ENCODE measurements around the gene RAPGEF5.

Gene RAPGEF5

DNA sequence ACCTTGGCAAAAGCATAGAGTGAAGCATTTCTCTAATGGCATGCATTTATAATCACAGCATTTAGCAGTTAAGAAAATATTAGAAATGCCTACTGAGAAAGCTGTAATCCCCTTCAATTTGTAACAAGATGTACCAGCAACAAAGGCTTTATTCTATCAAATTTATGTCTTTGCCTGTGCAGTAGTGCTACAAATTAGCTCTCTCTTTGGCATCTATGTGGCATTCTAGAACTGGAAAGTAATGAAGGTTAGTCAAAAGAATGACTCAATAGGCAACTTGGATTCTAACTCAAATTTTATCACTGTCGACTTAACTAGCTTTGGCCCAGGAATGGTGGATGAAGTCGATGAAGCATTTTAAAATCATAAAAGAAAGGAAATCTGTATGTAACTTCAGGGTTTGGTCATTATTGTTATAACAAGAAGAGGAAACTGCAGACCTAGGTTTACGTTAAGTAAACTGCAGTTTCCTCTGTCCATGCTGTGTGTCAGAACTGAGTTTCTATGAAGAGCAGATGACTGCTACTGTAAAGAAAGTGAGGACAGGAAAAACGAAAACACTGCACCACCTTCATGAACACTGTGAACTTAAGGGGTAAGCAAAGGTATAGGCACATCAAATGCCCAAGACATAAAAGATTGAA lies 140.0 kb downstream of the RAPGEF5 start:
- no peak for DNase-seq (ENCODE audit: low spot score)

DNA sequence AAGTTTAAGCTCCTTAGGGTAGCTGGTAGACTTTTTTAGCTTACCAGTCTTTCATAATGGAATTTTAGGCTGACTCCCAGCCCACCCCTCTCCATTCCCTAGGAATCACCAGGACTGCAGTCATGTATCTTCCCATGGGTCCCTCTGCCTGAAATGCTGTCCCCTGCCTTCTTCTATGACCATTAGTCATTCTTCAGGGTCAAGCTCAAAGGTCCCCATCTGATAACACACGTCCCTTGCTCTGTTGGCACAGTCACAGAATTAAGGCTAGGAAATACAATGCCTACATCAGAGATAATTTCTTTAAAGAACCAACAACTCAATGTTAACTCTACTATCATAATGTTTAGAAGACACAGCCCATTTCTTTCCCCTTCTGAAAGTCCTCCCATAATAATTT lies 140.6 kb downstream of the RAPGEF5 start:
- no peak for DNase-seq (ENCODE audit: low spot score)

DNA sequence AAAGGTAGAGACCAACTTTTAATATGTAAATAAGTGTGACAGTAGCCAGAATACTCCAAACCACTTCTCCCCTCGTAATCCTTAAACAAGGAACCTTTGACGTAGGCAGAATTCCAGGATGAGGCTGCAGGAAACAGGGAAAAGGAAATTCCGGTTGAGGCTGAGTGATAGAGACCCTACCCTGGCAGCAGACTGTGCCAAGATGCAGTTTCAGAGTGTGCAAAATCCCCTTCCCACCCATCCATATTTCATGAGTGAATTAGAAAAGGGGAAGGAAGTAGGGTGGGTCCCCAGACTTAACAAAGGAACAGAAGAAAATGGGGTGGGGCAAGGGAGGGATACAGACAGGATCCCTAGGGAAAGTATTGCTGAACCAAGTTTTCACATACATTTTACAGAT lies 143.0 kb downstream of the RAPGEF5 start:
- DNase-seq (ENCODE audit: low spot score): no peak

DNA sequence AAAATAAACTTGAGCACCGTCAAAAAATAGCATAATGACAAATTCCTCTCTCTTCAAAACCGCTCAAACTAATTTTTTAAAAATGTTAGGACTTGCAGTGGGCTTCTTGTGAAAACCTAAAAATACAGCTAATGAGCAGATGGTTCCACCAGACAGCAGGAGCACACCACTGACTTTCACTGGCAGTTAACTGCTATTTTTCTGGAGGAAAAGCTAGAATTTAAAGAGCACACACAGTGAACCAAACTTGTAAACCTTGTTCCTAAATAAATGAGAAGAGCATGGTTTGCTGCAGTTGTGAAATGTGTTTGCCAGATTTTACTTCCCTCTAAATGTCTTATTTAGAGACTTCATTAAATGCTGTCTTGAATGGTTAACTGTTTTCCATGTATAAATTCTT lies 143.9 kb downstream of the RAPGEF5 start:
- no peak for DNase-seq (ENCODE audit: low spot score)

DNA sequence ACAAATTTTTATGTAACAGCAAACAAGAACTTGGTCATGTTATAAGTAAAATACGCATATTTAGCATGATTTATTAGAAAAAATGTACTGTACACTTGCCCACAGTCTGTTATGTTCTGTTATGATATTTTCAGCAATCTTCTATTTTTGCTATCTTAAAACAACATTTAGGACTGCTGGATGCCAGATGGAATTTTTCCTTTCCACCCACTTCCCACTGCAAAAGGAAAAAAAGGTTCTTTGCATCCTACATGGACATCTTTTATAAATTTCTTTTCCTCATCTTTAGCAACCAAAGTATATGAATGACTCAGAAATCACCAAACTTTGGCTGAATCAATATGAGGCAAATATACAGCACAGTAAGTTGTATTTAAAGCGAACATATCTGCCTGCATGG lies 146.0 kb downstream of the RAPGEF5 start:
- DNase-seq (ENCODE audit: low spot score): no peak

DNA sequence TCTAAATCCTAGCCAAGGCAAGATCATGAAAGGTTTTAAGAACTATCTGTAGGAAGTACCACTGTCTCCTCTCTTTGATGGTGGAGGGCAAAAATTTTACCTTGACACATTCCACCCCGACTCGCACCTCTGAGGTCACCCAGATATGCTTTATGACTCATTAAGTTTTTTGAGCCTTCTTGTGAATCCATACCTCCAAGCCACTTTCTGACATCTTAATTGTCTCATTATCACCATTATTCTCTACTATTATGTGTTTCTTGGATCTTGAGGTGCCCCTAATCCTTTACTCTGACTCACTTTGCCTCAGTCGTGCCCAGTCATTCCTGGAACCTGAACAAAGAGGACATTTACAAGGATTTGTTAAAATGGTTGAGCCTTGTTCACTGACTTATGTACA lies 146.6 kb downstream of the RAPGEF5 start:
- DNase-seq (ENCODE audit: low spot score): no peak

DNA sequence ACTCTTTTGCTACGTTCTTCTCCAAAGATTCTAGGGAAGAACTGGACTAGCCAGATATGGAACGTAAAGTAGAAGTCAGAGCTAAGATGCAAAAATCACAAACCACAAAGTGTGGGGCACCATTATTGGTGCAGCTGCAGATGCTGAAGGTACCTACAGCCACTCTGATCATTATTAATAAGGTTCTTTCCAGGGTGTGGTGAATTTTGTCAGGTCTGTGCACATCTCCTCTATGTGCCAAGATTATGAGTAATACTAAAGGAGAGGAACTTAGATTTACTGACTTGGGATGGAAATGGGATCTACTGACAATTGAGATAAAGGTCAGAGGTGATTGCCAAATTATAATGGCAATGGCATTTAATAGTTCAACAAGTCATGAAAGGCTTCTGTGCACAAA lies 148.2 kb downstream of the RAPGEF5 start:
- DNase-seq (ENCODE audit: low spot score): no peak

DNA sequence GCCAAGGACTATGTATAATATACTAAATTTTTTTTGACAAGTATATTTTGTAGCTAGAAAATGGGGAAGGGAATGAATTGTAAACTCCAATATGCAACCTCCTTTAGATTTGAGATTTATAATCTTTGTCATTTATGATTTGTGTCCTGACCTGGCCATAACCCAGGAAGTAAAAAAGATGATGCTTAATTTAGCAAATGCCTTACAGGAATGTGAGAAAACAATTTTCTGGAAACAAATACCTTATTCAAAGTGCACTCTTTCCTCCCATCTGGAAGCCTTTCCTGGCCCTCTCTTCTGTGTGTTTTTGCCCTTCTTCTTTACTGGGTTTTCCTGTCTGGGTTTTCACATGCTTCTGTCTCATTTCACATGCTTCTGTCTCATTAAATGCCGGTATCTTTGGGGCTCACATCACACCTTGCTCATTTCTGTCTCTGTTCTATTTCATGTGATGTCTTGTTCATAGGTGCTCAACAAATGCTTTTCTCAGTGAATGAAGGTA lies 149.2 kb downstream of the RAPGEF5 start:
- DNase-seq (ENCODE audit: low spot score): no peak

DNA sequence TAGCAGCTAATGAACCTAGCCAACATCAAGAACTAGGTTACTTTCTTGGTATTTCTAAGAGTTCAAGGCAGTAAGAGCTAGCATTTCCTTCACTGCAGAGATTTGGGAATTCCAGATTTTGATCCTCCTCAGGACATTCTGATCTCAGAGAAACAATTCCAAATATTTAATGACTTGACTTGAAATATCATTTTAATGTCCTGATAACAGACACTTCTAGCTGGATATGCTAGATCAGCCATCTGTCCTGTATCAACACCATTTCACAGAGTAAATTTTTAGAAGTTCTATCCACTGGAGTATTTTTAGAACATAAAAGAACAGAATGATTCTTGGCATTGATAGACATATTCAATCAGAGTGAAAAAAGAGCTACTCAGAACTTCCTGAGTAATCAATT lies 151.3 kb downstream of the RAPGEF5 start:
- no peak for DNase-seq (ENCODE audit: low spot score)

DNA sequence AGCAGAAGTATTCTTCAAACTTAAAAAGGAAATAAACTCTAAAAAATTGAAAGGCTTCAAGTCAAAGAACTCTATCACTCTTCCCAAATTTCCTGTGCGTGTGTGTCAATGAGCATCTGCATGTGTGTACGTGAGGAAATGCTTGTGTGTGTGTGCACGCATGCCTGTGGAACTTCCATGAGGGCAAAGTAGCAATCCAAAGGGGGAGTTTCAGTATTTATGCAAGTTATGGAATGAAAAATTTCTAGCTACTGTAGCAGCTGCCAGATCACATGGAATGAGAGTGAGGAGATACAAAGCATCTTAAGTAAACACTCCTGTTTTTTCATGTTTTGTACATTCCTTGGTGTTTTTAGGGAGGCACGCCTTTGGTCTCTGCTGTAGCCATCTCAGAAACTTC lies 152.6 kb downstream of the RAPGEF5 start:
- no peak for DNase-seq (ENCODE audit: low spot score)

DNA sequence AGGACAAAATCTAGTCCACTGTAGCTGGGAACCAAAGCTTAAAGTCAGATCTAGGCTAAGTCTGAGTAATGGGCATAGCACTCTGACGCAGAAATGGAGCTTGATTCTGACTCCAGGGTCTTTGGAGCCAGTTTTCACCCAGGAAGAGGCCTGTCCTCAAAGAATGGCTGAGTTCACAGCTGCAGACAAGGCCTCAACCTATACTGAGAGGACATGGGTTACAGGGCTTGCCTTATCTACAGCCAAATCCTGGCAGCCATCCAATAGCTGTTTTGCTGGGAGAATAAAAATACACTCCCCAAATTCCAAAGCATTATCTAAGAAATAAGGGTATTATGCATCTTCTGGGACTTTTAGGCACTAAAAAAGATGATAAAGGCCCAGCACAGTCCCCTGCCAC lies 154.8 kb downstream of the RAPGEF5 start:
- DNase-seq (ENCODE audit: low spot score): no peak

DNA sequence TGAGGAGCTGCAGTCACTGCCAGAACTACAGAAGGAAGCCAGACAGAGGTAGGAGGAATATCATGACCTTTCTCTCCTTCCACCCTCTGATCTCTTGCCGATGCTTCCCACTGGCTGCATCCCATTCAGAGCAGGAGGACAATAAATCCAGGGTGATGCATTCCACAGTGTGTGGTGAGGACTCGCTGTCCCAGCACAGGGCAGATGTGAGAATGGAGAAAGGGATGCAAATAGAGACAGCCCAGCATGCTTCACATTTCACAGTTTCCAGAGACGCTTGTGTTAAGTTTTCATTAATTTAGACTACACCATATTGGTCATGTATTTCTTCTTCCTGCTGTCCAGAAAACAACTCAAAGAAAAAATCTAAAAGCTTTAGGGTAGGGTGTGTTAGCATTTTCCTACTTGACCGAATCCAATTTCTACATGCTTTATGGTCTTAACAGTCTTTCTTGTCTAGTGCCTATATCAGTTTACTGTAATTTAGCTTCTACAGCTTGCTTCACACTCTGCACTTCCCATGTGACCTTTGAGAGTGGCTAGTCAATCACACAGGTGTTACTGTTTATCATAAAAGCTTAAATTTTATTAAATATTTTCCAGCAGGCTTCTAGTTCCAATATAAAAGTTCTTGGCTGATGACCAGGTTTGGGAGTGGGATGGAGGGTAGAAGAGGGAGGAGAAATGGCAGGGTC lies 155.6 kb downstream of the RAPGEF5 start:
- DNase-seq (ENCODE audit: low spot score): no peak

DNA sequence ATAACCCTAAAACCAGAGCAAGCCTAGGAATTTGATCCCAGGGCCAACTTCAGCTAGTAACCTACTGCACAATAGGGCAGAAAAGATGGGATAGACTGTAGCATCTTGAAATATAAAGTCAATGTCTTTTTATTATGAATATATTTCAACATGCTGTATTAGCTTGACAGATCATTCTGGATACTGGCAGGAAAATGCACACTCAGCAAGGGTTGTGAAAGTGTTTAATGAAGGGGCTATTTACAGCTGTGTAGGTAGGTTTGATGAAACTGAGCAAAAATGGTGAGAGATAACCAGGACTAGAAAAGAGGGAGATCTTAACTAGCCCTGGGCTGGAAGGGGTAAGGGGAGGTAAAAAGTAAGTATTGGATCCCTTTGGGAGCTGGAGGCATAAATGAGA lies 156.2 kb downstream of the RAPGEF5 start:
- DNase-seq (ENCODE audit: low spot score): no peak

DNA sequence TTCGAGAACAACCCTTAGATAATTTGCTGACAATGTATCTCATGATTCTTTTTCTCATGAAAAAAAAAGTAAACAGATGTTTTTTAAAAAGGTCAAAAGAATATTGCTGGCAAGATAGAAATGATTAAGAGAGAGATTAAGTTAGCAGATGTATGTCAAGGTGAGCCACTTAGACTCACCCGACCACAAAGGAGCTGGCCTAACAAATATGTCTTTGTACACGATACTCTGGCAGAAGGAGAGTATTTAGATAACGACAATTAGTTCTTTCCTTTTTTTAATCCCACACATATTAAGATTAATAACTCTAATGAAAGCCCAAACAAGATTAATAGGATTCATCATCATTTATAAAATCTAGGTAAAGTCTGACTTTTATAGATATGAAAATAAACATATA lies 156.7 kb downstream of the RAPGEF5 start:
- no peak for DNase-seq (ENCODE audit: low spot score)

DNA sequence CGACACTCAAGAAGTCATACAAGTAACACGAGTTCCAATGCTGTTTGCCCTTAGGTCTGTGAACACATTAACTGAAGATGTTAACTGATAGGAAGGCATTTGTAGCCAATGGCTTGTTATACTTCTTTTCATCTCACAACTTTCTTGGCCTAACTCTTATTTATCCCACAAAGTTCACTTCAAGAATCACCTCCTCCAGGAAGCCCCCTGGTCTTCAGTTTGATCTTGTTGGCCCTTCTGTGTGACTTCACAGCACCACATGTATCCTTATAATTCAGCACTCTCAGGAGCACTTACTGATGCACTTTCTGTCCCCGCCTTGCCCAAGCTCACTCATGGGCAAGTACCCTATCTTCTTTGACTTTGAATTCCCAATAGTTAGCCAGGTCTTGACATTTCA lies 159.6 kb downstream of the RAPGEF5 start:
- no peak for DNase-seq (ENCODE audit: low spot score)

DNA sequence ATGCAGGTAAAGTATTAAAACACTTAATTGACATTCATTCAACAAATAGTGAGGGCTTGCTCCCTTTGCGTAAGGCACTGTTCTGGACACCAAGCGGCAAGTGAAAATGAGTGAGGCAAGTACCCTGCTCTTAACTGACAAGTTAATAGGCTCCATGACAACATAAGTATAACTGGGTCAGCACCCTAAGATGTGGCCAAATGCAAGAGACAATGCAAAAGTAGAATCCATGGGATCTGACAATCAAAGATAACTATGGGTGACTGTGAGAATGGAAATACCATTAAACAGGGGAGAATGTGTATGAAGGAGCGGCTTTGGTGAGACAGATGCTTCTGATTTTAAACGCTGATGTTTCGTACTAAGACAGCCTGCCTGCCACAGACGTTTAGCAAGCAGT lies 160.5 kb downstream of the RAPGEF5 start:
- DNase-seq (ENCODE audit: low spot score): no peak

DNA sequence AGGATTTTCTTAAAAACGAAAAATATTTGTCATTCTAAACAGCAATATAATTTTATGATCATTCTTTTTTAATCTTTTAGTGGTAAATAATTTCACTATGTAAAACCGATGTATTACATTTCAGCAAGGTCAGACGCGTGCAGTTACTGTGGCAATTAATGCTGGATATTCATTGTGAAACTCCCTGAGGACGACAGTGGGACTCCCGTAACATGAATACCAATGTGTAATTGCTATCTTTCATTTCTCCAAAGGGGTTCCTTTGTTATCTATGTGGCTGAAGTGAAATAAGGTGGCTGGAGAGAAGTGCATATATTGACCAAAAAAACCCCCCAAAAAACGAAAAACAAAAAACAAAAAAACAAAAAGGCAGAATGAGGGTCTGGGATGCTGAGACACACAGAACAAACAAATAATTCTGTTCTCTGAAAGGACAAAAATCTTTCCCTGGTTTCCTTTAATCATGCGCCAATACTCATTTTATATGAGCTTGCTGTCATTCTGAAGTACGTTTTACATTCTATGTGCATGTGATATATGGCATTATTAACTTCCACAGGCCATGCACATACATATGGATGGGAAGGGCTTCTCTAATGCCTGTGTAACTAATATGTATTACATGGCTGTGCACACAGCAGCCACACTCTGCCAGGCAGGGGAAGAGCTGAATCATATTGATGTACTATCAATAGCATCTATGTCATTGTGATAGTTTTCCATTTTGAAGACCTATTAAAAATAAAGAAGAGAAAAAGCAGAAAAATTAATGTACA lies 161.4 kb downstream of the RAPGEF5 start:
- no peak for DNase-seq (ENCODE audit: low spot score)

DNA sequence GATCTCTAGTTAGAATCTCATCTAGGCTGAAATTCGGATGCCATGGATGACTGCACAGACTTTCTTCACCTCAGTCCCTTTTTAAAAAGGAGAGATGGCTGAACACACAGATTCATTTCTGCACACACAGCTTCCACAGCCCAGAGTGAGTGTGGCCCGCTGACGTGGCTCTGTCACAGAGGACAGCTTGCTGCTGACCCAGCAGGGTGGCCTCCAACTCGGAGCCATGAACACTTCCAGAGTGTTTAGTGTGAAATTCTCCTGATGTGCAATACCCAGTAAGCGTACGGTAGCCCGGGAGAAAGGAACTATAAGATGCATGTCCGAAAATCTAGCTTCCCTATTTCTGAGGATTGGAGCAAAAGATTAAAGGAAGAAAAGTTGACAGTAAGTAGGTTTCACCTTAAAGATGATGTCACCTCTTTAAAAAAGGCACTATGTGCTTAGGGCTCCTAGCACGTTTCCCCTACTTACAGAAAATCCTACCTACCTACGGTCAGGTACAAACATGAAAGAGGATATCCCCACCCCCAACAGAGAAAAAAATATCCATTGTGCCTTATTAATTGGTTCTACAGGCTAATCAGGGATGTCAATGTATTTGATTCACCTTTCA lies 162.2 kb downstream of the RAPGEF5 start:
- no peak for DNase-seq (ENCODE audit: low spot score)

DNA sequence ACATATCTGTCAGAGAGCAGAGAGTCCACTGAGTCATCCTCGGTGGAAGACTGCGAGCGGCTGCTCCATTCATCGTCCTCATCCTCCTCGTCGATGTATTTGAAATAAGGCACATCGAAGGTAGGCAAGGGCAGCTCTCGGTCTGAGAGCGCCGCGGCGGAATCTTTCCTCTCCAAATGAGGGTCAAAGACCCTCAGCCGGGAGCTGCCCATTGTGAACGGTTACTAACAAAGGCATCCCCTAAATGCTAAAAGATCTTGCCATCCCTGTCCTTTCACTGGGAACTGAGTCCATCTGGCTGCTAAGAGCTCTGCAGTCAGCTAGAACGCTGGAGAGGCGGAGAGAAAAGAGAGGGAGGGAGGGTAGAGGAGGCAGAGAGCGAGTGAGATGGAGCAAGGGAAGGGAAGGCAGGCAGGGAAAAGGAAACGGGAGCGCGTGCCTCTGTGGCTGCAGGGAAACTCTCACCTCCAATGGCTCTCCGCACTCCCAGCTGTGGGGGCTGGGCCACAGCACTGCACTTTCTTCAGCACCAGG lies 163.4 kb downstream of the RAPGEF5 start:
- no peak for DNase-seq (ENCODE audit: low spot score)

DNA sequence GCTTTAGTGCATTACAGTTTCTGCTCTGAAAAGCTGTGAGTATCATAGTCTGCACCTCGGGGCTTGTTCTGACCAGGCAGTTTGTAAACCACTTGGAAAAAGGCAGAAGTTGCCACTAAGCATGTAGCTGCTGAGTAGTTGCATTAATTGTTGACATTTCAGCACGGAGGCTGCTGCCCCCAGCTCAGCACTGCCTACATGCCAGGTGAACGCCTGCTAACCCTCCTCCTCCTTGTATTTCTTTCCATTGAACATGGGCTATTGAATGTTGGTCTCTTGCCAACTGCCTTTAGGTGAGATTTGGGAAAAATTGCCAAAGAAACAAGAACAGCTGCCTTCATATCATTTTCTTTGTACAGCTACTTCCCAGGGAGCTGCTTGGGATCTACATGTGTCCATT lies 164.2 kb downstream of the RAPGEF5 start:
- no peak for DNase-seq (ENCODE audit: low spot score)

DNA sequence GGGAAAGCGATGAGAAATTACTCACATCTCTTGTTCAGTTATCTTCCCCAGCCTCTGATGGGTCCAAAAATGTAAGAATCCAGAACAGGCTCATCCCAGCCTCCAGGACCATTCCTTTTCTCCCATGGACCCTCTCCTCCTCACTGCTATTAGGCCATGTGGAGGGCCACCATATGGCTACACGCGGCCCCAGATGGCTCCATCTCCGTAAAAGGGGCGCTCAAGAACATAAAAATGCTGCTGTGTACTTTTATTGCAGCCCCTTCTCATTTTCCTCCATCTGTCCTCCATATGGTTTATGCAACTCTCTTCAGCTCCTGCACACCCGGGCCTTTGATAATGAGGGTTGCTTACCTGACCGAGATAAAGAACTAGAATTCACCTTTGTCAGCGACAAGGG lies 166.2 kb downstream of the RAPGEF5 start:
- DNase-seq (ENCODE audit: low spot score): no peak

DNA sequence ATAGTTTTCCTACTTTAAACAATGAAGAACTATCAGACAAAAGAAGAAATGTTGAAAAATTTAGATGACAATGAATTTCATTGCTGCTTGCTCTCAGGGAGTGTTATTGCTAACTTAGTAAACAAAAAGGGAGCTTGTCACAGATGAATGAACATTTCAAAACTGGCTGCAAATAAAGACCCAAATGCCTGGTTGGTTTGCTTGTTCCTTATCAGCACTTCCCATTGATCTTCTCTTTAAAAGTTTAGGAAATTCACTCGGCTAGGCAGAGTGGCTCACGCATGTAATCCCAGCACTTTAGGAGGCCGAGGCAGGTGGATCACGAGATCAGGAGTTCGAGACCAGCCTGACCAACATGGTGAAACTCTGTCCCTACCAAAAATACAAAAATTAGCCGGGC lies 167.2 kb downstream of the RAPGEF5 start:
- no peak for DNase-seq (ENCODE audit: low spot score)

DNA sequence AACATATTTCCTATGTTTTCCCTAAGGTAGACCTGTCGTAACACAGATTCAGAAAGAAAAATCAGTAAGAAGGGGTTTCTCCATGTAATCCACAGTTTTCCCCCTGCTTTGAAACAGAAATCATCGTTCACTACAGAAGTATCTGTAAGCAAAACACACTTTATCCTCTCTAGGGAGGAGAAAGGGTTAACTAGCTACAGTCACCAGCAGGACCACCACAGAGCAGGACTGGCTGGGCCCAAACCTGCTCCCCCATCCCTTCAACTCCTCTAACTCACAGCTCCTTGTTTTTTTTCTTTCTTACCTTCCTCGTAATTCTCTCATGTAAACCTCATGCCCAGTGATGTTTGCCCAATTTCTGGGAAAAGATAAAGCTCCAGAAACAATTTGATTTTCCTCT lies 167.7 kb downstream of the RAPGEF5 start:
- DNase-seq (ENCODE audit: low spot score): no peak
